DMS114 treated with DMSO at 0.1 percent for 48 hours (cell line): Measurements from ENCODE around the gene ATAD1.
"Not testable (repeated sequence)": the region's sequence is repeated elsewhere in the genome, so short reads cannot be mapped to it uniquely, and the experiment has no call there.

ENCODE experiments used
- DNase-seq: peaks from one replicate; lab custom pipeline; 2025; ENCODE audit not compliant: unreplicated experiment; lab: John Stamatoyannopoulos, UW

Gene ATAD1

GRCh38 chr10:87759551-87759950 is 58.5 kb downstream of the ATAD1 start:
- DNase-seq: no peak

DNA sequence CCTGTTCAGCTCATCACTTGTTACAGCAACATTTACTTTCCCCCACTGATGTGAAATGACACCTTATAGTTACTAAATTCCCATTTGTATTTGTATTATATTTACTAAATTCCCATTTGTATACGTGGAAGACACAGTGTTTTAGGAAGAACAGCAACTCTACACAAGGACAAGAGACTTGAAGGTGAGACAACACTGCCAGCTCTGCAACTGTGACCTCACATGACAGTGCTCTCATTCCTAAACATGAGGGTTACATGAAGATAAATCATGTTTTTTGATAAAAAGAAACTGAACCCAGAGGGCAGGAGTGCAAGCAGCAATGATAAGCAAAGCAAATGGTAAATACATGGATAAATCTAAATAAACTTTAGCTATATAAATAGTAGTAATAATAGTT is 60.3 kb downstream of the ATAD1 start:
- no peak for DNase-seq

GRCh38 chr10:87753995-87754866 is 63.8 kb downstream of the ATAD1 start:
- DNase-seq: no peak

DNA sequence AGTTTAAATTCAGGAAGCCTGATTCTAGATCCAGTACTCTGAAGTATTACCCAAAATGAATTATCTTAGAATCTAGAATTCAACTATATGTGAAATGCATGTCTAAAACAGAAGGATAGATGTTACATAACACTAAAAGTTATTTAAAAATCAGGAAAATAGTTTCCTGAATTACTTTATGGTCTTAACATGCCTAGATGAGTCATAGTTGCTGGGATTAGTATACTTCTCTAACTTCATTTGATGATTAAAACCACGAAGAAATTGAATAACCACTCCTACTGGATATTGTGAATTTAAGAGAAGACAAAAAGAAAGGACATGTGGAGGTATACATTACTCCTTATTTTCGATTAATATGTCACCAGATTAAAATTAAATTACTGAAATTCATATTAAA is 65.5 kb downstream of the ATAD1 start:
- no peak for DNase-seq

DNA sequence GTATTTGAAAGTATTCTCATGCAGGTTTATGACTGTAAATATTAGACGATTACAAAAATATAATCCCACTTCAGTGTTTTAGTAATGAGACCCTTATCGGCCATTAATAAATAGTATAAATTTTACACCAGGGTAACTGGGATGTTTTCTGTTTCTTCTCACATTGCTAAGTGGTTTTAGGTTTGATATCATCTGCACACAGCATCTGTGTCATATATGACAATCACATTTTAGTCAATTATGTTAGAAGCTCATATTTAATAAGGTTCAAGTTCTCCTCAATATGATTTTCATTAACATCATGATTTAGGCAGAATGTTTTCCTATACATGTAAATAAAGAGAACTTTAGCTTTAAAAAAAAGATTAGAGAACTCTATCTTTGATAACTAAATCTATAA is 66.8 kb downstream of the ATAD1 start:
- DNase-seq: no peak

DNA sequence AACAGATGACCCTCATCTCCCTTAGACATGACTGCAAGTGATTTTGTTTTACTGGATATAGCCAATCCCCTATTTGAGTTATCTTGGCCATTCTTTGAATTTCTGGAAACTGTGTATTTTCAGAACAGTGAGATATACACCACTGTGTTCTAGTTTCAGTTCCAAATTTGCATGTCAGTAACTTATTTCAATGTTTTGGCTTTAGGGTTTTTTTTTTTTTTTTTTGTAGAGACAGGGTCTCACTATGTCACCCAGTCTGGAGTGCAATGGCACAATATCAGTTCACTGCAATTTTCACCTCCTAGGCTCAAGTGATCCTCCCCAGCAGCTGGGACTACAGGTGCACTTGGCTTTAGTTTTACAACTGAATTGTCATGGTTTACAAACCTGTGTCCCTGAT is 67.2 kb downstream of the ATAD1 start:
- DNase-seq: no peak

DNA sequence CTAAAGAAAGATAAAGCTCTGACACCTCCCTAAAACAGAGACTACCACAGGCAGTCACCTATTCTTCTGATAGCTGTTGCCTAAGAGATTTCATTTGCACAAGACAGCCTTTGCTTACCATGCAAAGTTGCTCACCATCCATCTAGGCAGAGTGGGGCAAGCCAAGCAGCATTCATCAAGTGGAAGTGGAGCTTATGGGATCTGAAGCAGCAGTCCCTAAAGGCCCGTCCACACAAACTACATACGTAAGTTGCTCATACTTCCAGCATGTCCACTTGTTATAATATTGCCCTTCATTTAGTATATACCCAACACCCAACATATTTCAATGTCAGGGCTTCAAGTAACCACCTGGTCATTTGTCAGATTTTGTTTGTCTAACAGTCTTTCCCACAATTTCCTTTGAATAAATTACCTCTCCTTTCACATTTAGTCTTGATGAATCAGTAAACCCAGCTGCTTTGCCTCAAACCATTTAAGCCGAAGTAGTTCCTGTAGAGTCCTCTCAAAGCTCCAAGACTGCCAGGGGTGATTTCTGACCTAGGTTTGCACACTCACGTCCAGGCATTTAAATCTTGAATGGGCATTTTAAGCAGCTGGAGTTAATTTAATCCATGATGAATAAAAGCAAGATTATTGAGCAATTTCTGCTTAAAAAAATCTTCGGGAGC is 67.9 kb downstream of the ATAD1 start:
- DNase-seq: no peak

GRCh38 chr10:87748244-87748643 is 69.8 kb downstream of the ATAD1 start:
- DNase-seq: not testable (repeated sequence)

DNA sequence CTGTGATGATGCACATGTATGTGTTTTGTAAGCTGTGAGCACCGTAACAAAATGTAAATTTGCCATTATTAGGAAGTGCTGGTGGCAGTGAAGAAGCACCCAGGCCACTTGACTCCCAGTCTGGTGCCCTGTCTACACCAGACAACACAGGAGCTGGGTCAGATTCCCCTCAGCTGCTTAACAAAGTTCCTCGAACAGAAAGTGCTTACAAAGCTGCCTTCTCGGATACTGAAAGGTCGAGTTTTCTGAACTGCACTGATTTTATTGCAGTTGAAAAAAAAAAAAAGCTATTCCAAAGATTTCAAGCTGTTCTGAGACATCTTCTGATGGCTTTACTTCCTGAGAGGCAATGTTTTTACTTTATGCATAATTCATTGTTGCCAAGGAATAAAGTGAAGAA is 71.1 kb downstream of the ATAD1 start:
- DNase-seq: no peak

DNA sequence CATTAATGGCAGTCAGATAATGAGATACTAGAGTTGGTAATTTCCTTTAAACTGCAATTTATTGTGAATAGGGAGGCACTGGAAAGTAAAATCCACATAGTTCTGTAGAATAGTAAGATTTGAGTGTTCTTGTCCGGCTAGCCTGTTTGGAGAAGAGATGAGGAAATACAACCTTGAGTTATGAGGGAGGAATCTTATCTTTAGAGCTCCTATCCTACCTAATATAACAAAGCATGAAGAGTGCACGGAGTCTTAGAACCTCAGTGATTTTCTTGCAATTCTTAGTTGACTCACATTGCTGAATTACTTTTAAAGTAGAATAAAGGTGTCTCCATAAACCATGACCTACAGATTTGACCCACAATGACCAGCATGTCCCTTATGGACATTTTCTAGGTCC is 73.4 kb downstream of the ATAD1 start:
- no peak for DNase-seq

GRCh38 chr10:87742992-87743610 is 74.9 kb downstream of the ATAD1 start:
- DNase-seq: not testable (repeated sequence)

DNA sequence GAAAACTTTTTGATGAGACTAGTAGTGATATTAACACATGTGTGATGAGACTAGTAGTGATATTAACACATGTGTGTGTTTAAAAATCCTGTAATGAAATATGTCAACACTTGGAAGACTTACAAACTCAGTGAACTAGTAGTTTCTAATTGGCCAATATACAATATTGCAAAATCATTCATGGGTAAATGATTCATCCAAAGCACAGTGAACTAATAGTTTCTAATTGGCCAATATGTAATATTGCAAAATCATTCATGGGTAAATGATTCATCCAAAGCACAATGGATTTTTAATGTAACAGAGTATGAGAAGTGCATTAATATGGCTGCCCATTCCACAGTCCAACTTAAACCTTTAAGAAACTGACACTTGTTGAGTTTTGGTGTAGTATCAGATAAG is 77.8 kb downstream of the ATAD1 start:
- no peak for DNase-seq

- DNase-seq: no peak
These were observed 78.3 kb downstream of the ATAD1 start for GRCh38 chr10:87739703-87740102.

DNA sequence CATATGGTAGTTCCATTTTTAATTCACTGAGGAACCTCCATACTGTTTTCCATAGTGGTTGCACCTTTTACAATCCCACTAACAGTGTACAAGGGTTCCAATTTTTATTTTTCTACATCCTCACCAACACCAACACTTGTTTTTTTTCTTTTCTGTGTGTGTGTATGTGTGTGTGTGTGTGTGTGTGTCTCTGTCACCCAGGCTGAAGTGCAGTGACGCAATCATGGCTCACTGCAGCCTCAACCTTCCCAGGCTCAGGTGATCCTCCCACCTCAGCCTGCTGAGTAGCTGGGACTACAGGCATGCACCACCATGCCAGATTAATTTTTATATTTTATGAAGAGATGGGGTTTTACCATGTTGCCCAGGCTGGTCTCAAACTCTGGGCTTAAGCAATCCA is 79.8 kb downstream of the ATAD1 start:
- DNase-seq: not testable (repeated sequence)

DNA sequence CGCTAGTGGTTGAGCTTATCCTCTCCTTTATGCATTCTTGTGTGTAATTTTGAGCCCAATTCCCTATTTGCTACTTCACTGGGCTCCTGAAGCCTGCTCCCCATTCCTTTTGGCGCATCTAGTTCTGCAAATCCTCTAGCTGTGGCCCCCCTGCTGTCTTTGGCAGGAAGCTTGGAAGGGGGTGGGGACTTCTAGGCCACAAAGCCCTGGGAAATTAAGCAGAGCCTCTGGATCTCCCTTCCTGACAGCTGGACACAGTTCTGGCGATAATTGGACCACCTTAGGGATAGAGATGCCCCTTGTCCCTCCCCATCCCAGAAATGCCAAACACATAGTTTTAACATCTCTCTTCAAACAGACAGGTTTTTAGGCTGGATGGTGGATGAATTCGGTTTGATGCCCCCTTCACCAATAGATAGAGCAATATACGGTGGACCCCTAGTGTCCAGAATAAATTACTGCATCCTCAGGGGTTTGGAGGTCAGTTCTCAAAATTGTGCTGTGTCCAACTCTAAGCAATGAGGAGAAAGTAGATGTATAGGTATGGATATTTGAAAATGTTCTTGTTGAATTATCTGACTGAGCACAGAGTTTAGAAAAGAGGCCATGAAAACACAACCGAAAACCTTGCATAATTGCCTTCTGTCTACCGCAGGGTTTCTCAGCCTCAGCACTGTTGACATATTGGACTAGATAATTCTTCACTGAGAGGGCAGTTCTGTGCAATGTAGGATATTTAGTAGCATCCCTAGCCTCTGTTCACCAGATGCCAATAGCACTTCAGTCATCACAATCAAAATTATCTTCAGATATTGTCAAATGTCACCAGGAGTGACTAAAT is 82.8 kb downstream of the ATAD1 start:
- DNase-seq: peak; percentile 52

DNA sequence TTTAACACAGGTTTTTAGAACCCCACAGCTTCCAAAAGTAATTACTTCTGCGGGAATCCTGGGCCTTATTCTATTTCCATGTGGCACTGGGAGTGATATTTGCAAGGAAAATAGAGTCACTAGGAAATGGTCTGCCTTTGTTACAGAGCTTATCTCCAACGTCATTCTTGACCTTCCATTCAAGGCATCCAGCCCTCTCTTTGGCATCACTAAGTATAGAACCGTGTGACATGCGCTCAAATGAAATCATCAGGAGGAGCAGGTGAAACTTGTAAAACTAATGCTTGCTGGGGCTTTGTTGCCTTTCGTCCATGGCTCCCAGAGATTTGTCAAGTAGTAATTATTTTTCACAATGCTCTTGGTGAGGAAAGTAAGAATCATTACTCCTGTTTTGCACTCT is 84.9 kb downstream of the ATAD1 start:
- no peak for DNase-seq

DNA sequence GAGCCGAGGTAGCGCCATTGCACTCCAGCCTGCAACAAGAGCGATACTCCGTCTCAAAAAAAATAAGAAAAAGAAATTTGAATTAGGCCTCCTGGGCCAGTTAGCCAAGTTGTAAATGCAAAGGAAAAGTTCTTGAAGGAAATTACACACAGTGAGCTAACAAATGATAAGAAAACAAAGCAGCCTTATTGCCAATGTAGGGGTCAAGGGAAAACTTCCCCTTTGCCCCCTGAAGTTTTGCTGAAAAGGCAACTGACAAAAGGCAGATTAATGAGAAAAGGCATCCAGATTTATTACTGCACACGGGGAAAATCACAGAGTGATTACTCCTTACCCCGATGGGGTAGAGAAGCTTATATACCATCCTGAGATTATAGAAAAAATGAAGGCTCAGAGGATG is 88.1 kb downstream of the ATAD1 start:
- no peak for DNase-seq

- DNase-seq: no peak
These were observed 93.2 kb downstream of the ATAD1 start for GRCh38 chr10:87724789-87725188.

GRCh38 chr10:87723500-87723899 is 94.5 kb downstream of the ATAD1 start:
- DNase-seq: no peak

DNA sequence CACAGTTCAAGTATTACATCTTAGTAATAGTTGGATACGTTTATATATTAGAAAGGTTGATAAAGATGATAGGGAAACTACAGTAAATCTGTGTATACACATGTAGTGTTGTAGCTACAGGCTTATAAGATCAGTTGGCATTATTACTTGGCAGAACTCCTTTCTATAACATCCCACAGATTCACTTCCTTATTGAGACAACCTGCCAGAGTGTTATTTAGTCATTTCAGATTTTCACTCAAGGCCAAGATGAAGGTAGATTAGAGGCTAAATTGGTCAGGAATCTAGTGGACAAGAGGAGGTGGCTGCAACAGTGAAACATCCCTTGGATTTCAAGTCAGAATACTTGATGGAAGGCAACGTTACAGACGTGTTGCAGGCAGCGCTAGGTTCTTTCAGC is 95.3 kb downstream of the ATAD1 start:
- no peak for DNase-seq

DNA sequence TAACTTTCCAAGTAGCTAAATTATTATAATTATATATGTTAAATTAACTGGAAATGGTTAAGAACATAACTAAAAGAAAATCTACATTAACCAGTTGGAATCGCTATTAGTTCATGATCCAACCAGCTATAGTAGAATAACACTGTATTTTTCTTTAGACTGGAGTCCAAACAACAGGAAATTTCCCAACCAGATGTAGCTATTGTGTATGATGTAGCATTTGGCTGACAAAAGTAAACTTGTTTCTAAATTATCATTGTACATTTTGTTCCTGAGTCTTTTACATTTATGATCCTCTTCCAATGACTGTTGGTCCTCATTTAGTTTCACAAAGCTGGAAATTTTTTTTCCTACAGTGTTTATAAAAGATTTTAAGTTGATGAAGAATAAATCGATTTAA is 96.2 kb downstream of the ATAD1 start:
- no peak for DNase-seq
